Lung (tissue), 12 donors: ENCODE data around the gene IQCH. TPM values are rescaled to one million over a fixed set of nuclear protein-coding genes. Genes with fewer than 3 reads are reported as not detected.
A peak's percentile ranks its signal among the peaks of the same experiment; 100 is the strongest.

Experiments used
- ATAC-seq: fragments of 200-7000 bp; cut with Tn5 transposase; one replicate; pipeline ENCODE4 v1.9.1; 2020; ENCODE audit warnings: moderate number of reproducible peaks; ENCODE audit not compliant: insufficient read depth, low FRiP score
- DNase-seq, 3 donors: peaks; one replicate each; pipeline ENCODE4 v3.0.0-alpha.2; 2013 to 2017
- H3K27ac ChIP-seq, 2 donors: one replicate each; pipeline ENCODE4 v1.5.1; 2013; ENCODE audit warnings: mild to moderate bottlenecking in 2 of 2, moderate library complexity in 2 of 2, control low read depth in 1 of 2, inconsistent platforms in 1 of 2, low read depth in 1 of 2, low read length in 1 of 2
- H3K27me3 ChIP-seq, 3 donors: one replicate each; pipeline ENCODE4 v1.5.1; 2013; ENCODE audit warnings: low read length in 2 of 3; ENCODE audit not compliant: control insufficient read depth in 3 of 3, insufficient read depth in 3 of 3
- H3K36me3 ChIP-seq, 4 donors: one replicate each; pipeline ENCODE4 v1.5.1; 2013; ENCODE audit warnings: low read length in 4 of 4, mild to moderate bottlenecking in 1 of 4, moderate library complexity in 1 of 4; ENCODE audit not compliant: control insufficient read depth in 4 of 4, insufficient read depth in 4 of 4
- H3K4me1 ChIP-seq, 5 donors: one replicate each; pipeline ENCODE4 v1.5.1; 2013; ENCODE audit warnings: low read length in 5 of 5, mild to moderate bottlenecking in 2 of 5, moderate library complexity in 1 of 5; ENCODE audit not compliant: control insufficient read depth in 5 of 5, insufficient read depth in 5 of 5
- H3K4me3 ChIP-seq: one replicate; pipeline ENCODE4 v1.5.1; 2013; ENCODE audit warnings: mild to moderate bottlenecking, control low read depth, moderate library complexity
- H3K9ac ChIP-seq, 2 donors: one replicate each; pipeline ENCODE4 v1.5.1; 2013; ENCODE audit warnings: low read length in 2 of 2, control low read depth in 1 of 2; ENCODE audit not compliant: insufficient read depth in 1 of 2
- H3K9me3 ChIP-seq, 4 donors: one replicate each; pipeline ENCODE4 v1.5.1; 2013; ENCODE audit warnings: low read length in 3 of 4, mild to moderate bottlenecking in 1 of 4, moderate library complexity in 1 of 4; ENCODE audit not compliant: control insufficient read depth in 4 of 4, insufficient read depth in 3 of 4
- WGBS, 2 donors: extraction: QIAGEN DNeasy Blood & Tissue Kit; methylation state at CpG; one replicate each; pipeline ENCODE4 v1.1.7; 2013; 5-methylcytosine and 5-hydroxymethylcytosine counted together
- polyA plus RNA-seq, 2 donors: library from polyadenylated mRNA; stranded (reverse); fragments of 200-250 nt; gene quantifications; one replicate each; pipeline ENCODE4 v1.2.1, GENCODE V29; 2013
- total RNA-seq, 2 donors: library from RNA; depleted of rRNA in 1 of 2; stranded (reverse); fragments of >200 nt in 1 of 2; gene quantifications; one replicate each; pipeline ENCODE4 v1.2.1, GENCODE V29; 2014 to 2021
- TF ChIP-seq, protein P1 (sequence below): IDR thresholded peaks from 2 replicates; pipeline ENCODE4 v1.5.1; 2012; ENCODE audit warnings: mild to moderate bottlenecking; ENCODE audit errors: control extremely low read depth, extremely low read depth
- donor health status: control.
- donor health status: control.
- donor health status: Bipolar disorder and iron deficiency.
- donor health status: healthy.
- donor health status: DM: yes; HTN: yes; CAD: no.

The IQCH gene
- total and polyA plus RNA-seq, 4 donors = 1.1 to 10.5 (median 4.5) TPM

DNA sequence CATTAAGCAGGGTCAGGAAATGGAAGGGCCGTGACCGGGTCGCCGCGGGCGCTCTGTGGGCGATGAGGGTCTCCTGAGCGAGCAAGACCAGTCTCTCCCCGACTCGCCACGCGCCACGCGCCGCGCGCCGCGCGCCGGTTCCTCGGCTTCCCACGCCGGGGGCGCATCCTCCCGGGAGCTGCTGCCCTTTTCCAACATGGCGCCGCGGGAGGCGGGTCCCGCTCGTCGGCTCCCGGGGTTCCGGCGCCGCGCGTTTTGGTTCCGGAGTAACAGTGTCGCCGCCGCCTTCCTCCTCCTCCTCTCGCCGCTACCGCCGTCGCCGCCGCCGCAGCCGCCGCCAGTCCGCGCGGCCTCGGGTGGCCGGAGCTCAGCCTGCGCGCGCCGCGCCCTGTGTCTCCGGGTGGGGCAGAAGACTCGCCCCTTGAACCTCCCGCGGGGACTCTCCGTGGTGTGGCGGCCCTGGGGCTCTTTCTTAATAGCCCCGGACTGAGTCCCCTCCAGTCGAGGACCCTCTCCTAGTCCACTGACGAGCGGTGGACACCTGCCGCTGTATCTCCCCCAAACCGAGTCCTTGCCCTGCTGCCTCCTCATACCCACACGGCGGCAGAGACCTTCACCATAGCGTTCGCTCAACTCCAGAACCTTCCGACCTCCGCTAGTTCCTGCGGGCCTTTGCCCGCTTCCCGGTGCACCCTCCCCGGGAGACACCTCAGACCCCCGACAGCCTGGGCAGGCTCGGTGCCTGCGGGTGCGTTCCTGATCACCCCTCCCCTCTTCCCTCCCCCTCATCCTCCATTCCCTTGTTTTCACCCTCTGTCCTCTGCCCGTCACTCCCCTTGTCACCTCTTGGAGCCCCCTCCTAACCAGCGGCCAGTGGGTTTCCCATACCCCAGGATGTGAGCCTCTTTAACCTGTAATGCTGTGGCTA, 288.1 kb downstream of the IQCH start, which contains the start of gene MAP2K5:
MAP2K5 (plus strand) TSS at position 284 of the 928 bp plus-strand sequence; CDS start at position 917, 633 bp downstream.
- TF ChIP-seq, protein P1, sequence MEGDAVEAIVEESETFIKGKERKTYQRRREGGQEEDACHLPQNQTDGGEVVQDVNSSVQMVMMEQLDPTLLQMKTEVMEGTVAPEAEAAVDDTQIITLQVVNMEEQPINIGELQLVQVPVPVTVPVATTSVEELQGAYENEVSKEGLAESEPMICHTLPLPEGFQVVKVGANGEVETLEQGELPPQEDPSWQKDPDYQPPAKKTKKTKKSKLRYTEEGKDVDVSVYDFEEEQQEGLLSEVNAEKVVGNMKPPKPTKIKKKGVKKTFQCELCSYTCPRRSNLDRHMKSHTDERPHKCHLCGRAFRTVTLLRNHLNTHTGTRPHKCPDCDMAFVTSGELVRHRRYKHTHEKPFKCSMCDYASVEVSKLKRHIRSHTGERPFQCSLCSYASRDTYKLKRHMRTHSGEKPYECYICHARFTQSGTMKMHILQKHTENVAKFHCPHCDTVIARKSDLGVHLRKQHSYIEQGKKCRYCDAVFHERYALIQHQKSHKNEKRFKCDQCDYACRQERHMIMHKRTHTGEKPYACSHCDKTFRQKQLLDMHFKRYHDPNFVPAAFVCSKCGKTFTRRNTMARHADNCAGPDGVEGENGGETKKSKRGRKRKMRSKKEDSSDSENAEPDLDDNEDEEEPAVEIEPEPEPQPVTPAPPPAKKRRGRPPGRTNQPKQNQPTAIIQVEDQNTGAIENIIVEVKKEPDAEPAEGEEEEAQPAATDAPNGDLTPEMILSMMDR = no peak
- H3K27ac ChIP-seq = peak within 1 kb of the TSS; percentile 78 to 95
- no peaks in the 10 kb centered on the region for H3K27me3 ChIP-seq
- WGBS, 2 donors = 0 to 1% methylated on average over 89 to 91 of the region's 91 CpGs
- ATAC-seq = peak; percentile 94
- DNase-seq = peak; percentile 80 to 85 (median 83)
- H3K9ac ChIP-seq = peak within 1 kb of the TSS; percentile 17 to 91
- H3K4me3 ChIP-seq = peak within 1 kb of the TSS; percentile 68
- H3K36me3 ChIP-seq = peaks cover 0 to 6% (median 1%) of the 10 kb centered on the region in 4 donors
- H3K4me1 ChIP-seq = peaks cover 0 to 19% (median 2%) of the 10 kb centered on the region in 5 donors
- no peaks in the 10 kb centered on the region for H3K9me3 ChIP-seq

DNA sequence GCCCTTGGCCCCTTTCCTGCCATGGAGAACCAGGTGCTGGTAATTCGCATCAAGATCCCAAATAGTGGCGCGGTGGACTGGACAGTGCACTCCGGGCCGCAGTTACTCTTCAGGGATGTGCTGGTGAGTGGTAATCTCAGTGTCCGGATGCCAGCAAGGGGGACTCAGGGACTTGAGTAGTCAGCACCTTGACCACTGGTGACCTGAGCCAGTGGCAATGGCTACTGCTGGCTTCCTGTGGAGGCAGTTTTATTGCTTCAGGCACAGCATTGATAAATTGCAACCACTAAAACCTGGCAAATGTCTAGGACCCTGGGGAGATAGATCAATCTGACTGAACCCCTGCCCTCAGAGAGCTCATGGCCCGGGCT, 288.7 kb downstream of the IQCH start:
- no peaks in the 10 kb centered on the region for H3K27me3 ChIP-seq
- peak overlapping the region; percentile 17 to 81 for H3K9ac ChIP-seq
- H3K4me1 ChIP-seq = peaks cover 0 to 19% (median 3%) of the 10 kb centered on the region in 5 donors
- H3K4me3 ChIP-seq = peak overlapping the region; percentile 68
- TF ChIP-seq, protein P1 = no peak
- 34 to 44% methylated on average over 7 of the region's 7 CpGs for WGBS, 2 donors
- ATAC-seq (no peak), DNase-seq (peak in 2 of 3 donors; percentile 15 to 20)
- H3K36me3 ChIP-seq = peaks cover 0 to 6% (median 1%) of the 10 kb centered on the region in 4 donors
- peak overlapping the region; percentile 78 to 95 for H3K27ac ChIP-seq
- no peaks in the 10 kb centered on the region for H3K9me3 ChIP-seq

DNA sequence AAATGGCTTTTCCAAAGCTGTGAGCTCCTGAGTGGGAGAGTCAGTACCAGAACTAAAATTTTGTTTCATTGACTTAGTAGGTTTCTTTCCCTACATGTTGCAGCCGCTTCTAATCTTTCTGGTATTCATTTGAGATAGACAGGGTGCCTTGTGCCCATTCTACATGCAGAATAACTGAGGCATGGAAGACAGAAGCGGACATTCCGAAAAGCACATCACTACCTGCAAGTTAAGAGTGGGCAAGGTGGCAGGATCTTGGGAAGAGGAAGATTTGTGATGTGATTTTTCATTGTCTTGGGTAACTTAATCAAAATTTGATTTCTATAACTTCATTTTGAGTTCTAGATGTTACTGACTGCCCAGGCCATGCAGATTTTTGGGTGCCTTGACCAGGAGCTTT, 289.9 kb downstream of the IQCH start:
- DNase-seq (no peak), ATAC-seq (no peak)
- Histone ChIP-seq H3K27ac (no peak overlapping the region), H3K9ac (no peak overlapping the region), H3K36me3 (peaks cover 0 to 6% (median 1%) of the 10 kb centered on the region in 4 donors), H3K4me1 (peaks cover 0 to 19% (median 4%) of the 10 kb centered on the region in 5 donors), H3K4me3 (no peak overlapping the region), H3K27me3 (no peaks in the 10 kb centered on the region), H3K9me3 (no peaks in the 10 kb centered on the region)
- WGBS, 2 donors = 83 to 98% methylated on average over 3 of the region's 3 CpGs
- TF ChIP-seq, protein P1 = no peak
